CD4-positive, alpha-beta T cell treated with Interleukin-10 for 1 hour (primary cell): ENCODE results near the gene C1QL1.

Experiments used
- DNase-seq: peaks from one replicate; pipeline ENCODE4 v3.0.0-alpha.2; 2020

C1QL1 gene

GRCh38 chr17:44988044-44988942 is 20.2 kb upstream of the C1QL1 start:
- DNase-seq, result no peak

GRCh38 chr17:44983563-44983962 is 15.5 kb upstream of the C1QL1 start:
- DNase-seq, result no peak

DNA sequence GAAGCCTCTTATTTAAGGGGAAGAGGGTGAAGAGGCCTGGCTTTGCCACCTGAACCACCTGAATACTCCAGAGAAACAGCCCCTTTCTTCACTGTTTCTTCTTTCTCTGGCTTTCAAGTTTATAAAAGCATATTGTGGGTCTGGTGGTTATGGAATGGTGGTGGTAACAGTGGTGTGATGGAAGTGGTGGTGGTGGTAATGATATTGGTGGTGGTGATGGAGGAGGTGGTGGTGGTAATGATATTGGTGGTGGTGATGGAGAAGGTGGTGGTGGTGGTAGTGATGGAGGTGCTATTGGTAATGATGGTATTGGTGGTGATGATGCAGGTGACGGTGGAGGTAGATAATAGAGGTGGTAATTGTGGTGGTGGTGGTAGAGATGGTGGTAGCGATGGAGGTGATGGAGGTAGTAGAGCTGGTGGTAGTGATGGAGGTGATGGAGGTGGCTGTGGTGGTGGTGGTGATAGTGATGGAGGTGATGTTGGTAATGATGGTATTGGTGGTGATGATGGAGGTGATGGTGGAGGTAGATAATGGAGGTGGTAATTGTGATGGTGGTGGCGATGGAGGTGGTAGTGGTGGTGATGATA is 14.1 kb upstream of the C1QL1 start:
- DNase-seq, result no peak

DNA sequence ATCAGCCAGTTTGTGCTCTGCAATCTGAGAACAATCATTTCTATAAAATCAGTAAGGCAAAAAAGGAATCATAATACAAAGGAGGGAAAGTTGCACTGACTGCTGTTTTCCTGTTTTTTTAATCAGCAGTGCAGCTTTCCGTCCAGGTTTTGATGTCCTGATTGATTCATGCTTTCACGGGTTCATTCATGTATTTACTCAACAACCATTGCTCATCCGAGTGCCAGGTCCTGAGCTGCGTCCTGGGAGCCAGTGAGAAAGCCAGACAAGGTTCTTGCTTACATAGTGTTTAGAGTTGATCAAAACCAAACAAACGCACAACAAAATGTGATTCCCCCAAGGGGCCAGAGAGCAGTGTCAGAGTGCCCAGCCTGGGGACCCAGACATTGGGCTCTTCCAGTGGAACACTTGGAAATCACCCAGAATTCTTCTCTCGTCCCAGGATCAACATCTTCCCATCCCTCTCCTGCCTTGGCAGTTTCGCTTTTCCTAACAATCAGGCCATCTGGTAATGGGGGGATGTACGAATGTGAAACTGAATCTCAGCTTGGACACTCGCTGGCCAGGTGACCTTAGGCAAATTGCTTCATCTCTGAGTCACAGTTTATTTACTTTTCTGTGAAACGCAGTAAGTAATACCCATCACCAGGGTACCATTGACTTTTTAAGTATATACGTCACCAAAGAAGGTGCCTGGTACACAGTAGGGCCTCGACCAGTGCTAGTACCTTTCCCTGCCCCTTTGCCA is 13.3 kb upstream of the C1QL1 start:
- DNase-seq, result no peak

DNA sequence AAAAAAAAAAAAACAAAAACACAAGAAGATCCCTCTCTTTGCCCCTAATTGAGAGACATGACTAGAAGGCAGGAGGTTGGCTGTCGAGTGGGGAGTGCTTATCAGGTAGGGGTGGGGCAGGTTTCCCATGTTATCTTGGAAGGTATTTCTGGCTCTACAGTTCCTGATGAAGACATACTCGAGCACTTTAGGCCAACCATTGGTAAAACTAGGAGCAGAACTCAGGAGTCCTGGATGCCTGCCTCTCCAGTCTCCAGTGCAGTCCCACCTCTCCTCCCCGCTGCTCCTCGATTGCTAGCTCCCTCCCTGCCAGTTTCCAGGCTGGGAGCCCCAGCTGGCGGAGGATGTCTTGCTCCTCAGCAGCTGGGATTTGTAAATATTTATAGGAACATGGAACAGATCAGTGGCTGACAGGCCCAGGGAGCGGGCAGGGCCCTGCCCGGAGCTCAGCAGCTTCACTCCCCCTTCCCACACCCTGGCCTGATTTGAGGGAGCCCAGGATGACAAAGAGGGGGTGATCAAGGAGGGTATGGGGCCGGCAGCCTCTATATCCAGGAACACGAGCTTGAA is 11.4 kb upstream of the C1QL1 start:
- DNase-seq, result no peak

- DNase-seq, result no peak
These were observed 10.7 kb upstream of the C1QL1 start for GRCh38 chr17:44978807-44979206.

DNA sequence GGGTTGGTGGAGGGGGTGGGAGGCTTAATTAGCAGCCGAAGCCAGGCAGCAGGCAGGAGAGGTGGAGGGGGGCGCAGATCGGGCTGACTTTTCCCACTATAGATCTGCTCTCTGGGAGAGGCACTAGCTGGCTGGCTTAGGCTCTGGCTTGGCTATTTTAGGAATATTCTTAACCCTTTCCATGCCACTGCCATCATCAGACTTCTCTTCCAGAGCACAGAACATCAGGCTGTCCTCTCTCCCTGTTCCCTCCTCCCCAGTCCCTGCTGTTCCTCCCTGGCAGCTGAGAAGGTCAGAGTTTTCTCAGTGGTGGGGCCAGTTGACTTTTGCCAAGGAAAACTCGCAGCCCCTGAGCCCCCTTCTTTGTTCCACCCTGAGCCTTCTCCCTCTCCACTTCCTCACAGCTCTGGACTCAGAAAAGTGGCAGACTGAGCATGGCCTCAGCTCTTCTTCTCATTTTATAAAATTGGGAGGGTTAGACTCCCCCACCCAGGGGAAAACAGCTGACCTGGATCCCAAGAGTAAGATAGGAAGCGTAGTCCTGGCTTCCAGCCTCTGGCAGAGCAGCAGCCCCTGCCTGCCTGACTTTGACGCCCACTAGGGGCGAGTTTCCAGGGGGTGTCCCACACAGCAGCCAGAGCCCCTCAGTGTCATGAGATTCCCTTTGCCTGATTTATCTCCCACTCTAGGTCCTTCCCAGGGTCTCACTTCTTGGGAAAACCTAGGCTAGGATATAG is 9.9 kb upstream of the C1QL1 start:
- no peak for DNase-seq

GRCh38 chr17:44977065-44977464 is 9.0 kb upstream of the C1QL1 start:
- no peak for DNase-seq

- no peak for DNase-seq
These were observed 8.1 kb upstream of the C1QL1 start for GRCh38 chr17:44976206-44976605.

DNA sequence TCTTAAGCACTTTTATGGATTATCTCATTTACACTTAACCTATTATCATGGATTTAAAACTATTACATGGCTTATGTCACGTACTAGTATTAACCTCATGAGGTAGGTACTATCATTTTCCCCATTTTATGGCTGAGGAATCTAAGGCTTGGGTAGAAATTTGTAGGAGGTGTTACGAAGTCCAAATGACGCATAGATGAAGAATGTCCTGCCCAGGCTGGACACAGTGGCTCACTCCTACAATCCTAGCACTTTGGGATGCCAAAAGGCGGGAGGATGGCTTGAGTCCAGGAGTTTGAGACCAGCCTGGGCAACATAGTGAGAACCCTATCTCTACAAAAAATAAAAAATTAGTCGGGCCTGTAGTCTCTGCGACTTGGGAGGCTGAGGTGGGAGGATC is 4.8 kb upstream of the C1QL1 start:
- no peak for DNase-seq

- no peak for DNase-seq
These were observed 3.8 kb upstream of the C1QL1 start for GRCh38 chr17:44971776-44972483.

- no peak for DNase-seq
These were observed 2.1 kb upstream of the C1QL1 start for GRCh38 chr17:44970136-44970741.

DNA sequence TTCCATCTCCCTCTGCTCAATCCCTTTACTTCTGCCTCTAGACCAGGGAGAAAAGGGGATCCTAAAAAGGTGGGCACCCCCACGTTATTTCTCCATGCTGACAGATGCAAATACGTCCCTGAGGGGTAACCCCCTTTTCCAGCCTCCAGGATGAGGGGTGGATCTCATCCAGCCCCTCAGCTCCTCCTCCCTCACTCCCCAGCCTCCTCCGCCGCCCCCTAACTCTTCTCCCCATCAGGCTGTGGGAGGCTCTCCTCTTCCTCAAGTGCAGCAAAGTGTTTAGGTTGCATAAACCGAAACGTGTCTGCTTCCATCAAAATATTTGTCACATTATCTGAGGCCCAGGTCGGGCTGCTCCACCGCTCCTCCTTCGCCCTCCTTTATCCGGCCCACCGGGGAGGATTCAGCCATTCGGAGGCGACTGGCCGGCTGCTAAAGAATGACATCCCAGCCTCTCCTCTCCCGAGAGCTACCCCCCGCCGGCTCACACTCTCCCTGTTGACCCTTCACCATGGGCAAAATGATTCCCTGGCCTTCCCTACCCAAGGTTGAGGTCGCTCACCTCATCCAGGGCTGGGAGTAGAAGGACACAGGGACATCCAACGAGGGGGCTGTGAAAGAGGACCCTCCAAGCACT is 1.2 kb upstream of the C1QL1 start:
- DNase-seq, result no peak

GRCh38 chr17:44967907-44968224 is 237 bp downstream of the C1QL1 start:
- no peak for DNase-seq

DNA sequence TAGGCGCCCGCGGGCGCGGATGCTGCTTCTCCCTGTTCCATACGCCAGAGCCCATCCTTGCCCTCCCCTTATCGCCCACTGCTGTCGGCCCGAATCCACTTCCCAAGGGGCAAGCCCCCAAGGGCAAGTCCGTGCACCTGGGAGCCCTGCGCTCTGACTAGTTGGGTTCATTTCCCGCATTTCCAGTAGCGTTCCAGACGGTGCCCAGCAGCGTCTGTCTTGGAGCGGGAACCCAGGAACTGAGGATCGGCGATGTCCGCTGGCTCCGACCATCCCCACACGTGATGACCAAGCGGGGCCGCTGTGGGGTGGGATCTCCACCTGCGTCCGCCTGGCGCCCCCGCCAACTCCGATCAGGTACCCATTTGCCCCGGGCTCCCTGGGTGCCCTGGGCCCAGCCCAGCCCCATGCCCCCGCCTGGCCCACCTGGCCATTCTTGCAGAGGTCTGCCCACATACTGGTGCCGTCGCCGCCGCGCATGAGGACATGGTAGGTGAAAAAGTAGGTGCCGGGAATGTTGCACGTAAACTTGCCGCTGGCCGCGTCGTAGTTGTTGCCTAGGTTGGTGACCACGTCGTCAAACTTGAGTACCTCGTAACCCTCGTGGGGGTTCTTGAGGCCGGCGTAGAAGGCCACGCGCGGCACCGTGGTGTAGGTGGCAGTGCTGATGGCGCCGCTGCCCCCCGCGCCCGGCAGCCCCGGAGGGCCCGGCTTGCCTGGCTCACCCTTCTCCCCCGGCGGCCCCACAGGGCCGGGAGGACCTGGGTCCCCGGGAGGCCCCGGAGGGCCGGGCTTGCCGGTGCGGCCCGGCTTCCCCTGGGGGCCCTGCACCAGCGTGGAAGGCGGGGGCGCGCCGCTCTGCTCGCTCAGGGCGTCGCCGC is 837 bp downstream of the C1QL1 start:
- no peak for DNase-seq

GRCh38 chr17:44966348-44967025 is 1.6 kb downstream of the C1QL1 start:
- DNase-seq, result no peak

GRCh38 chr17:44965481-44966234 is 2.4 kb downstream of the C1QL1 start:
- DNase-seq, result no peak

DNA sequence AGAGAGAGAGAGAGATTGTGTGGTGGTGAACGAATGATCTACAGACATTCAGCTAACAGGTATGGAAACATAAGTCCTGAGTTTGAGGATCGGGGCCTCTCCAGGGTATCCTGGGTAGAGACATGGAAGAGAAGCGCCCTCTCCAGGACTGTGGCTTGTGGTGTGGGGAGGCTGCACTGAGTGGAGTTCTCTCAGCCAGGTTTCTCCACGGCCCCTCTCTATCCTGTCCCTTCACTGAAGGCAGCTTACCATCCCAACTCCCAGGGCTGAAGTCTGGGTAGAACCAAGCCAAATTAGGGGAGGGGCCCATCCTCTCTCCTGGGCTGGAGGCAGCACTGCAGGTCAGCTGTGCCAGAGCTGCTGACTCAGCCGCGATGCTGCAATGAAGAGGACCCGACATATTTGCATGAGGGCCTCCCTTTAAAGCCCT is 6.2 kb downstream of the C1QL1 start:
- DNase-seq, result no peak

- DNase-seq, result no peak
These were observed 7.4 kb downstream of the C1QL1 start for GRCh38 chr17:44960691-44961090.
